H1 (cell line): ENCODE measurements around the gene RSAD1. TPM values are rescaled to one million over a fixed set of nuclear protein-coding genes. Genes with fewer than 3 reads are reported as not detected.

Experiments used
- CTCF ChIA-PET: fragments of 300-600 bp; sonication (Branson Sonifier 250); formaldehyde crosslinking; loops from one replicate; lab custom pipeline; 2021; ENCODE audit not compliant: partially characterized antibody; lab: Charles Lee
- POLR2A ChIA-PET: fragments of 300-600 bp; sonication (Branson Sonifier 250); formaldehyde crosslinking; loops from one replicate; lab custom pipeline; 2021; ENCODE audit warnings: inconsistent platforms; ENCODE audit not compliant: partially characterized antibody; lab: Charles Lee
- DNase-seq, 2 experiments: peaks; one replicate each; pipeline versions ENCODE4 v3.0.0 to v3.0.0-alpha.2; 2010 to 2022; ENCODE audit warnings: low spot score in 2 of 2, low read depth in 1 of 2, mixed read lengths in 1 of 2
- FAIRE-seq: peaks from 2 replicates; lab custom pipeline; 2011; peaks lifted over from hg19 to GRCh38; lab: Jason Lieb, UNC
- H2AFZ ChIP-seq: 2 replicates; pipeline ENCODE4 v1.8.1; 2012; ENCODE audit warnings: low read length, inconsistent platforms
- H2AK5ac ChIP-seq: 2 replicates; pipeline ENCODE4 v1.6.1; 2013; ENCODE audit warnings: low read depth, low read length
- H2BK120ac ChIP-seq: replicated peaks from 2 replicates; pipeline ENCODE3; 2013; ENCODE audit warnings: low read depth, low read length, inconsistent platforms
- H2BK12ac ChIP-seq: 2 replicates; pipeline ENCODE4 v1.6.1; 2013; ENCODE audit warnings: low read depth, low read length
- H2BK15ac ChIP-seq: 2 replicates; pipeline ENCODE4 v1.6.1; 2013; ENCODE audit warnings: low read length
- H2BK20ac ChIP-seq: 2 replicates; pipeline ENCODE4 v1.6.1; 2013; ENCODE audit warnings: low read length
- H2BK5ac ChIP-seq: 2 replicates; pipeline ENCODE4 v1.6.1; 2013; ENCODE audit warnings: low read depth, low read length
- H3K14ac ChIP-seq: 2 replicates; pipeline ENCODE4 v1.6.1; 2013; ENCODE audit warnings: inconsistent platforms; ENCODE audit not compliant: insufficient read length
- H3K18ac ChIP-seq: 2 replicates; pipeline ENCODE4 v1.6.1; 2013; ENCODE audit warnings: low read length; ENCODE audit errors: extremely low read depth
- H3K23ac ChIP-seq: 2 replicates; pipeline ENCODE4 v1.6.1; 2013; ENCODE audit warnings: inconsistent platforms; ENCODE audit not compliant: insufficient read length
- H3K23me2 ChIP-seq: 2 replicates; pipeline ENCODE4 v1.6.1; 2013; ENCODE audit warnings: low read depth, low read length
- H3K27ac ChIP-seq: 2 replicates; pipeline ENCODE4 v1.6.1; 2011; ENCODE audit warnings: low read depth, low read length, inconsistent platforms
- H3K27me3 ChIP-seq, 4 experiments: replicated peaks in 1 of 4; 1 replicate in 1 of 4; 2 replicates in 3 of 4; pipeline versions ENCODE4 v1.6.1 to v1.8.1; 2011 to 2013; ENCODE audit warnings: low read length in 3 of 4, mild to moderate bottlenecking in 3 of 4, inconsistent platforms in 2 of 4, mixed read lengths in 2 of 4, moderate library complexity in 1 of 4; ENCODE audit not compliant: control insufficient read depth in 3 of 4, insufficient read depth in 3 of 4; ENCODE audit errors: extremely low read depth in 1 of 4
- H3K36me3 ChIP-seq, 4 experiments: 2 replicates each; pipeline versions ENCODE4 v1.6.1 to v1.8.1; 2011 to 2013; ENCODE audit warnings: mild to moderate bottlenecking in 4 of 4, low read length in 3 of 4, moderate library complexity in 2 of 4, control low read depth in 1 of 4, inconsistent platforms in 1 of 4; ENCODE audit not compliant: insufficient read depth in 4 of 4, control insufficient read depth in 2 of 4
- H3K4ac ChIP-seq: replicated peaks from 2 replicates; pipeline ENCODE3; 2013; ENCODE audit warnings: low read length, low read depth, mixed read lengths, inconsistent platforms; ENCODE audit not compliant: insufficient read length
- H3K4me1 ChIP-seq, 4 experiments: replicated peaks in 1 of 4; 1 replicate in 1 of 4; 2 replicates in 3 of 4; pipeline versions ENCODE4 v1.6.1 to v1.8.1; 2011 to 2013; ENCODE audit warnings: low read length in 3 of 4, inconsistent platforms in 2 of 4, mixed read lengths in 1 of 4; ENCODE audit not compliant: insufficient read depth in 4 of 4, control insufficient read depth in 3 of 4
- H3K4me2 ChIP-seq, 2 experiments: 2 replicates each; pipeline versions ENCODE4 v1.6.1 to v1.8.1; 2011 to 2013; ENCODE audit warnings: low read depth in 2 of 2, low read length in 2 of 2, control low read depth in 1 of 2, inconsistent platforms in 1 of 2, mild to moderate bottlenecking in 1 of 2; ENCODE audit not compliant: insufficient read depth in 1 of 2
- H3K4me3 ChIP-seq, 4 experiments: fragments of 200-600, 300-600 bp in 1 of 4; sonication (generic), shearing (Covaris generic), sonication (Bioruptor Twin) in 1 of 4; 2 replicates each; pipeline versions ENCODE4 v1.5.1 to v1.8.1; 2011 to 2016; ENCODE audit warnings: low read length in 4 of 4, low read depth in 3 of 4, control low read depth in 2 of 4, inconsistent platforms in 2 of 4, mild to moderate bottlenecking in 2 of 4, mixed read lengths in 1 of 4, moderate library complexity in 1 of 4; ENCODE audit not compliant: insufficient read depth in 2 of 4; ENCODE audit errors: extremely low read depth in 1 of 4
- H3K56ac ChIP-seq: replicated peaks from 2 replicates; pipeline ENCODE3; 2013; ENCODE audit warnings: low read depth, mild to moderate bottlenecking, mixed read lengths, low read length, inconsistent platforms; ENCODE audit not compliant: insufficient read length
- H3K79me1 ChIP-seq: 2 replicates; pipeline ENCODE4 v1.6.1; 2013; ENCODE audit warnings: low read depth, low read length, control low read depth
- H3K79me2 ChIP-seq, 2 experiments: 2 replicates each; pipeline versions ENCODE4 v1.6.1 to v1.8.1; 2012 to 2013; ENCODE audit warnings: low read length in 2 of 2, mild to moderate bottlenecking in 2 of 2, inconsistent platforms in 1 of 2; ENCODE audit not compliant: insufficient read depth in 2 of 2, control insufficient read depth in 1 of 2
- H3K9ac ChIP-seq, 4 experiments: replicated peaks in 1 of 4; 1 replicate in 1 of 4; 2 replicates in 3 of 4; pipeline versions ENCODE4 v1.6.1 to v1.8.1; 2011 to 2013; ENCODE audit warnings: low read depth in 3 of 4, low read length in 3 of 4, control low read depth in 2 of 4, mild to moderate bottlenecking in 2 of 4, moderate library complexity in 2 of 4, inconsistent platforms in 1 of 4; ENCODE audit errors: extremely low read depth in 1 of 4
- H3K9me3 ChIP-seq, 2 experiments: 2 replicates each; pipeline versions ENCODE4 v1.6.1 to v1.8.1; 2012 to 2013; ENCODE audit warnings: mild to moderate bottlenecking in 2 of 2, moderate library complexity in 2 of 2, control low read depth in 1 of 2, inconsistent platforms in 1 of 2, low read depth in 1 of 2, low read length in 1 of 2, mixed read lengths in 1 of 2; ENCODE audit not compliant: insufficient read depth in 2 of 2
- H4K20me1 ChIP-seq, 2 experiments: replicated peaks in 1 of 2; 2 replicates each; pipeline versions ENCODE3 to v1.8.1; 2011 to 2013; ENCODE audit warnings: inconsistent platforms in 2 of 2, low read length in 2 of 2, mild to moderate bottlenecking in 1 of 2; ENCODE audit not compliant: insufficient read depth in 2 of 2, control insufficient read depth in 1 of 2
- H4K5ac ChIP-seq: 2 replicates; pipeline ENCODE4 v1.6.1; 2013; ENCODE audit warnings: low read length, low read depth, mixed read lengths, inconsistent platforms; ENCODE audit not compliant: insufficient read length
- H4K8ac ChIP-seq: 2 replicates; pipeline ENCODE4 v1.8.0; 2013; ENCODE audit warnings: mild to moderate bottlenecking, moderate library complexity, low read length, inconsistent platforms; ENCODE audit not compliant: insufficient read depth; ENCODE audit errors: extremely low read depth
- H4K91ac ChIP-seq: replicated peaks from 2 replicates; pipeline ENCODE3; 2013; ENCODE audit warnings: low read length, mixed read lengths, inconsistent platforms; ENCODE audit not compliant: insufficient read length
- KDM1A ChIP-seq: fragments of 200-600, 300-600 bp; sonication (generic); IDR thresholded peaks from 2 replicates; pipeline ENCODE4 v1.7.1; 2016; ENCODE audit warnings: mild to moderate bottlenecking, low read length, borderline replicate concordance
- WGBS, 2 experiments: shearing (Covaris generic) in 1 of 2; methylation state at CpG; one replicate each; pipeline versions ENCODE4 v1.1.6 to v1.1.7; 2013 to 2015; ENCODE audit warnings: low lambda C conversion rate in 2 of 2, mixed read lengths in 2 of 2, inconsistent platforms in 1 of 2, low coverage in 1 of 2, missing lambda C conversion rate in 1 of 2; ENCODE audit not compliant: insufficient replicate concordance in 2 of 2, insufficient coverage in 1 of 2, insufficient read length in 1 of 2; ENCODE audit errors: extremely low coverage in 1 of 2, missing lambda C conversion rate in 1 of 2; 5-methylcytosine and 5-hydroxymethylcytosine counted together
- polyA plus RNA-seq, 7 experiments: library from polyadenylated mRNA; depleted of rRNA in 3 of 7; stranded (reverse) in 5 of 7; unstranded in 2 of 7; fragments of >200 nt in 5 of 7; fragments of 200-250 nt in 2 of 7; gene quantifications; 1 replicate in 5 of 7; 2 replicates in 1 of 7; 4 replicates in 1 of 7; pipeline versions ENCODE4 v1.2.1 to v1.2.3, GENCODE V29; 2011 to 2013; ENCODE audit warnings: missing spikeins in 2 of 7, mixed read lengths in 2 of 7
- total RNA-seq: library from RNA; stranded (reverse); fragmentation: NEBNext Ultra II Directional; extraction: Animal tissue kit (Norgen Biotek cat#: 25700); gene quantifications from 2 replicates; pipeline ENCODE4 v1.2.1, GENCODE V29; 2021

Gene RSAD1
- total and polyA plus RNA-seq, 2 of the 8 experiments (the other 6 are each of a cell fraction or from before 2014, with no cell fraction given) = 17.9 to 33.5 TPM

DNA sequence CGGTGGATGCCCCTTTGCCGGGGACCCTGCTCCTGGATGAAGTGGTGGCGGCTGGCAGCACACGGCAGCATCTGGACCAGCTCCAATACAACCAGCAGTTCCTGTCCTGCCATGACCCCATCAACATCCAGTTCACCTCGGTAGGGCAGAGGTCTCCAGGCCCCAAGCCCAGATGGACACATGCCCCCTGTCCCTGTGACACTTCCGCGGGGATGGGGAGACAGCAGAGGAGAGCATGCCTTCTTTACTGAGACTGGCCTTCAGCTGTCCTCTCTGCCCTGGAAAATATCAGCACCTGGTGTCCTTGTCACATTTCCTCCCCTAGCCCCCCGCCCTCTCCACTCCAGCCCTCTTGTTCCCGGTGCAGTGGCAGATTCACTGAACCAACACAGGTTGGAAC, 16.2 kb upstream of the RSAD1 start:
- no peak overlapping the region for H4K8ac ChIP-seq
- H2BK15ac ChIP-seq = no peak overlapping the region
- H2AK5ac ChIP-seq = no peak overlapping the region
- H4K91ac ChIP-seq = no peak overlapping the region
- no peak overlapping the region for H2BK120ac ChIP-seq
- FAIRE-seq (no peak), DNase-seq (no peak)
- peaks cover 0 to 4% (median 0%) of the 10 kb centered on the region in 4 experiments; a peak in 1 of 7 replicates for H3K4me1 ChIP-seq
- CTCF ChIA-PET = no interaction called here
- H4K20me1 ChIP-seq = peaks cover 0 to 9% of the 10 kb centered on the region in 2 experiments
- H3K23ac ChIP-seq = no peak overlapping the region
- H3K23me2 ChIP-seq = no peaks in the 10 kb centered on the region
- no peak overlapping the region for H3K18ac ChIP-seq
- no peak overlapping the region for H3K4ac ChIP-seq
- peaks cover 0 to 5% (median 3%) of the 10 kb centered on the region in 4 experiments; a peak in 5 of 7 replicates for H3K27me3 ChIP-seq
- no peak overlapping the region for H3K4me2 ChIP-seq
- no peaks in the 10 kb centered on the region for H3K79me2 ChIP-seq
- H3K27ac ChIP-seq = no peak overlapping the region
- no peak overlapping the region for H2BK12ac ChIP-seq
- H3K36me3 ChIP-seq = no peaks in the 10 kb centered on the region; a peak in 1 of 8 replicates
- H2BK5ac ChIP-seq = no peak overlapping the region
- H2BK20ac ChIP-seq = no peak overlapping the region
- POLR2A ChIA-PET = no interaction called here
- H2AFZ ChIP-seq = no peak overlapping the region
- H3K56ac ChIP-seq = no peak overlapping the region
- no peaks in the 10 kb centered on the region for H3K9me3 ChIP-seq
- no peaks in the 10 kb centered on the region for H3K79me1 ChIP-seq
- H4K5ac ChIP-seq = no peak overlapping the region
- H3K9ac ChIP-seq = no peak overlapping the region; a peak in 1 of 7 replicates
- 90% methylated on average over 9 of the region's 9 CpGs; no CpG with 5 or more reads in 1 of the 2 experiments for WGBS, 2 experiments
- TF ChIP-seq KDM1A = no peak
- H3K4me3 ChIP-seq = no peak overlapping the region
- H3K14ac ChIP-seq = no peak overlapping the region
